Thyroid gland (tissue), 4 donors: ENCODE data around the gene ST14.

Source experiments
- POLR2A ChIP-seq, 2 donors: fragments of 450-650 bp; IDR thresholded peaks; one replicate each; pipeline ENCODE4 v1.6.1; 2017; ENCODE audit warnings: antibody characterized with exemption in 2 of 2, mild to moderate bottlenecking in 2 of 2, moderate library complexity in 1 of 2
- TF ChIP-seq, protein P1 (sequence below), 6 experiments: fragments of 200-600 bp in 3 of 6; fragments of 450-650 bp in 3 of 6; sonication (generic) in 3 of 6; IDR thresholded peaks; one replicate each; pipeline ENCODE4 v1.5.1; 2016 to 2019; ENCODE audit warnings: antibody characterized with exemption in 6 of 6, mild to moderate bottlenecking in 2 of 6, inconsistent platforms in 1 of 6, moderate library complexity in 1 of 6

- TF ChIP-seq, protein P1, sequence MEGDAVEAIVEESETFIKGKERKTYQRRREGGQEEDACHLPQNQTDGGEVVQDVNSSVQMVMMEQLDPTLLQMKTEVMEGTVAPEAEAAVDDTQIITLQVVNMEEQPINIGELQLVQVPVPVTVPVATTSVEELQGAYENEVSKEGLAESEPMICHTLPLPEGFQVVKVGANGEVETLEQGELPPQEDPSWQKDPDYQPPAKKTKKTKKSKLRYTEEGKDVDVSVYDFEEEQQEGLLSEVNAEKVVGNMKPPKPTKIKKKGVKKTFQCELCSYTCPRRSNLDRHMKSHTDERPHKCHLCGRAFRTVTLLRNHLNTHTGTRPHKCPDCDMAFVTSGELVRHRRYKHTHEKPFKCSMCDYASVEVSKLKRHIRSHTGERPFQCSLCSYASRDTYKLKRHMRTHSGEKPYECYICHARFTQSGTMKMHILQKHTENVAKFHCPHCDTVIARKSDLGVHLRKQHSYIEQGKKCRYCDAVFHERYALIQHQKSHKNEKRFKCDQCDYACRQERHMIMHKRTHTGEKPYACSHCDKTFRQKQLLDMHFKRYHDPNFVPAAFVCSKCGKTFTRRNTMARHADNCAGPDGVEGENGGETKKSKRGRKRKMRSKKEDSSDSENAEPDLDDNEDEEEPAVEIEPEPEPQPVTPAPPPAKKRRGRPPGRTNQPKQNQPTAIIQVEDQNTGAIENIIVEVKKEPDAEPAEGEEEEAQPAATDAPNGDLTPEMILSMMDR (IDR thresholded peaks at IDR 0.05): no peak
- TF ChIP-seq POLR2A (IDR thresholded peaks at IDR 0.05): no peak
These were observed 45.1 kb downstream of the ST14 start for GRCh38 chr11:130204703-130205095.
